Gastrocnemius medialis (tissue), 4 donors: ENCODE data around the gene ARID1B.

Experiments used
- POLR2A ChIP-seq, 2 donors: fragments of 450-650 bp; IDR thresholded peaks; one replicate each; pipeline ENCODE4 v1.6.1; 2017; ENCODE audit warnings: antibody characterized with exemption in 2 of 2, mild to moderate bottlenecking in 2 of 2, moderate library complexity in 2 of 2
- TF ChIP-seq, protein P1 (sequence below), 5 experiments: fragments of 450-650 bp in 3 of 5; fragments of 200-600 bp in 2 of 5; sonication (generic) in 2 of 5; IDR thresholded peaks in 4 of 5; conservative IDR thresholded peaks in 1 of 5; 1 replicate in 4 of 5; 2 replicates in 1 of 5; pipeline ENCODE4 v1.5.1; 2016 to 2019; ENCODE audit warnings: antibody characterized with exemption in 5 of 5, mild to moderate bottlenecking in 3 of 5, moderate library complexity in 3 of 5

DNA sequence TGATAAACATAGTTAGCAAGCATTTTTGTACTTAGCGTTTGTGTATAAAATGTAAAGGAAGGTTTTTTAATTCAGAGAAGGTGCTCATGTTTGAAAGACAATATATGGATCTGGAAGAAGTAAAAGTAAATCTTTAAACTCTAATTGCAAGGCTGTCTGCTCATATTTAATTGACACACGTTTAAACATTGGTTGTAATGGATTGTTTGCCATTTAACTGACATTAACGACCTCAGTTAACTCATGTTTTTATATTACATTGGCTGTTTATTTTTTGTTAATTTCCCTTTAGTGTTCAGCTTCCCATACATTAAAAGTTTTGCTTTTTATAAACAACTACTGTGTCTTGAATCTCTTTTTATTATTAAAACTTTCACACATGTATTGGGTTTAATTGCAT lies 208.1 kb downstream of the ARID1B start:
- TF ChIP-seq, protein P1, sequence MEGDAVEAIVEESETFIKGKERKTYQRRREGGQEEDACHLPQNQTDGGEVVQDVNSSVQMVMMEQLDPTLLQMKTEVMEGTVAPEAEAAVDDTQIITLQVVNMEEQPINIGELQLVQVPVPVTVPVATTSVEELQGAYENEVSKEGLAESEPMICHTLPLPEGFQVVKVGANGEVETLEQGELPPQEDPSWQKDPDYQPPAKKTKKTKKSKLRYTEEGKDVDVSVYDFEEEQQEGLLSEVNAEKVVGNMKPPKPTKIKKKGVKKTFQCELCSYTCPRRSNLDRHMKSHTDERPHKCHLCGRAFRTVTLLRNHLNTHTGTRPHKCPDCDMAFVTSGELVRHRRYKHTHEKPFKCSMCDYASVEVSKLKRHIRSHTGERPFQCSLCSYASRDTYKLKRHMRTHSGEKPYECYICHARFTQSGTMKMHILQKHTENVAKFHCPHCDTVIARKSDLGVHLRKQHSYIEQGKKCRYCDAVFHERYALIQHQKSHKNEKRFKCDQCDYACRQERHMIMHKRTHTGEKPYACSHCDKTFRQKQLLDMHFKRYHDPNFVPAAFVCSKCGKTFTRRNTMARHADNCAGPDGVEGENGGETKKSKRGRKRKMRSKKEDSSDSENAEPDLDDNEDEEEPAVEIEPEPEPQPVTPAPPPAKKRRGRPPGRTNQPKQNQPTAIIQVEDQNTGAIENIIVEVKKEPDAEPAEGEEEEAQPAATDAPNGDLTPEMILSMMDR (IDR thresholded peaks at IDR 0.05 in 4 of 5, conservative IDR thresholded peaks at IDR 0.05 in 1 of 5): no peak
- no peak for TF ChIP-seq POLR2A (IDR thresholded peaks at IDR 0.05)
